ENCODE data around the gene SNAI3. TPM values are rescaled to one million over a fixed set of nuclear protein-coding genes. Genes with fewer than 3 reads are reported as not detected.

Gene SNAI3
- total and polyA plus RNA-seq, 2 donors (not counting 1 experiment from before 2014, with no cell fraction given), result 6.5 to 8.8 TPM

- Histone ChIP-seq H3K27ac (ENCODE audit: low read length in 2 of 2) (no peak overlapping the region), H3K27me3 (replicated peaks in 1 of 4; ENCODE audit: control extremely low read depth in 1 of 4, control insufficient read depth in 3 of 4, insufficient read depth in 4 of 4, low read length in 3 of 4) (no peaks in the 10 kb centered on the region), H3K4me1 (ENCODE audit: control insufficient read depth in 2 of 2, insufficient read depth in 2 of 2, low read length in 2 of 2) (peaks cover 25 to 48% of the 10 kb centered on the region in 2 donors), H2AFZ (ENCODE audit: insufficient read depth, low read depth, low read length, poor library complexity, severe bottlenecking) (no peak overlapping the region), H3K9me3 (ENCODE audit: control extremely low read depth in 1 of 3, control insufficient read depth in 2 of 3, insufficient read depth in 1 of 3, low read length in 2 of 3) (peaks cover 0 to 4% (median 0%) of the 10 kb centered on the region in 3 donors), H3K79me2 (ENCODE audit: control insufficient read depth, insufficient read depth, low read length) (peaks cover 8% of the 10 kb centered on the region), H3K36me3 (replicated peaks in 1 of 2; ENCODE audit: control extremely low read depth in 1 of 2, control insufficient read depth in 1 of 2, extremely low read depth in 1 of 2, insufficient read depth in 2 of 2, low read length in 1 of 2) (peaks cover 0 to 6% of the 10 kb centered on the region in 2 experiments), H3K9ac (ENCODE audit: low read length) (no peak overlapping the region), H4K20me1 (ENCODE audit: control insufficient read depth, insufficient read depth, low read length, poor library complexity, severe bottlenecking) (peaks cover 11% of the 10 kb centered on the region), H3K4me2 (replicated peaks; ENCODE audit: low read depth, low read length, poor library complexity, severe bottlenecking) (no peak overlapping the region), H3K4me3 (ENCODE audit: control extremely low read depth in 1 of 5, extremely low read depth in 1 of 5, insufficient read depth in 1 of 5, low read depth in 2 of 5, low read length in 4 of 5) (no peak overlapping the region)
- WGBS (ENCODE audit: insufficient coverage), result 92% methylated on average over 15 of the region's 21 CpGs
- intact Hi-C loops (cut with micrococcal nuclease), result no loop called here
- TF ChIP-seq CTCF (IDR thresholded peaks at IDR 0.05), result no peak
- TF ChIP-seq EZH2 (IDR thresholded peaks at IDR 0.05; ENCODE audit: borderline replicate concordance, insufficient read depth, low read depth, low read length, poor library complexity, severe bottlenecking), result no peak
- ChIA-PET POLR2A (no interaction called here), CTCF (interaction anchor here (0.7 kb wide), 1 partner anchor 11 kb away, joined by 3 read pairs; no protein-coding TSS in a partner anchor)
- no peak overlapping the region for H3K4me3 Mint-ChIP-seq
- ATAC-seq (ENCODE audit: low read depth) (no peak), DNase-seq (no peak)
- H3K4me1 Mint-ChIP-seq, result peaks cover 28% of the 10 kb centered on the region
- H3K27me3 Mint-ChIP-seq, result no peaks in the 10 kb centered on the region
- peak overlapping the region; percentile 66 for H3K27ac Mint-ChIP-seq
- no peaks in the 10 kb centered on the region for H3K9me3 Mint-ChIP-seq (ENCODE audit: insufficient read depth)
Measured at GRCh38 chr16:88690341-88691128, 4.2 kb upstream of the SNAI3 start.

All from B cell (primary cell).